GM23338 (cell line): ENCODE data around the gene GDPD2. TPM values are rescaled to one million over a fixed set of nuclear protein-coding genes. Genes with fewer than 3 reads are reported as not detected.

Source experiments
- ATAC-seq: fragments of 200-7000 bp; cut with Tn5 transposase; 3 replicates; pipeline ENCODE4 v1.9.1; 2020
- DNase-seq: peaks from one replicate; pipeline ENCODE4 v3.0.0-alpha.2; 2015; ENCODE audit warnings: low spot score
- H2AFZ ChIP-seq: fragments of 200-600 bp; sonication (generic); 2 replicates; pipeline ENCODE4 v1.8.0; 2016; ENCODE audit warnings: antibody characterized with exemption, mild to moderate bottlenecking, moderate library complexity
- H3F3A ChIP-seq: fragments of 200-600 bp; sonication (generic); replicated peaks from 2 replicates; pipeline ENCODE4 v1.8.0; 2017; ENCODE audit warnings: antibody characterized with exemption, mixed run types, low read depth
- H3K27ac ChIP-seq: fragments of 200-600 bp; sonication (generic); 2 replicates; pipeline ENCODE4 v1.6.1; 2016; ENCODE audit warnings: low read depth
- H3K27me3 ChIP-seq: fragments of 200-600 bp; sonication (generic); 2 replicates; pipeline ENCODE4 v1.8.0; 2016; ENCODE audit warnings: mild to moderate bottlenecking, mixed run types, moderate library complexity; ENCODE audit not compliant: insufficient read depth
- H3K36me3 ChIP-seq: fragments of 200-600 bp; sonication (generic); 2 replicates; pipeline ENCODE4 v1.8.0; 2016; ENCODE audit warnings: mild to moderate bottlenecking; ENCODE audit not compliant: insufficient read depth
- H3K4me1 ChIP-seq: fragments of 200-600 bp; sonication (generic); 2 replicates; pipeline ENCODE4 v1.8.0; 2016; ENCODE audit warnings: mild to moderate bottlenecking, moderate library complexity; ENCODE audit not compliant: insufficient read depth
- H3K4me2 ChIP-seq: fragments of 200-600 bp; sonication (generic); 2 replicates; pipeline ENCODE4 v1.7.1; 2017; ENCODE audit warnings: mixed run types
- H3K4me3 ChIP-seq: fragments of 200-600 bp; sonication (generic); 2 replicates; pipeline ENCODE4 v1.6.1; 2016; ENCODE audit warnings: mixed run types
- H3K79me2 ChIP-seq: fragments of 200-600 bp; sonication (generic); replicated peaks from 2 replicates; pipeline ENCODE4 v1.8.0; 2017; ENCODE audit warnings: mild to moderate bottlenecking; ENCODE audit not compliant: insufficient read depth
- H3K9me2 ChIP-seq: fragments of 200-600 bp; sonication (generic); 2 replicates; pipeline ENCODE4 v1.8.0; 2017; ENCODE audit not compliant: insufficient read depth
- H4K20me1 ChIP-seq: fragments of 200-600 bp; sonication (generic); replicated peaks from 2 replicates; pipeline ENCODE4 v1.8.0; 2017; ENCODE audit warnings: mild to moderate bottlenecking; ENCODE audit not compliant: insufficient read depth
- H3K27ac Mint-ChIP-seq: 2 replicates; pipeline ENCODE4 v1.8.0; 2020; ENCODE audit warnings: inconsistent platforms, mild to moderate bottlenecking, moderate library complexity, mixed read lengths
- H3K27me3 Mint-ChIP-seq: 3 replicates; pipeline ENCODE4 v1.8.0; 2022; ENCODE audit warnings: low read depth, mild to moderate bottlenecking, moderate library complexity, mixed read lengths, inconsistent platforms; ENCODE audit not compliant: insufficient read depth, poor library complexity
- H3K36me3 Mint-ChIP-seq: 3 replicates; pipeline ENCODE4 v1.8.0; 2021; ENCODE audit warnings: low read depth, mild to moderate bottlenecking, inconsistent platforms, moderate library complexity, mixed read lengths
- H3K4me1 Mint-ChIP-seq: 3 replicates; pipeline ENCODE4 v1.8.0; 2020; ENCODE audit warnings: mild to moderate bottlenecking, inconsistent platforms, mixed read lengths
- H3K4me3 Mint-ChIP-seq: 3 replicates; pipeline ENCODE4 v1.8.0; 2021; ENCODE audit warnings: moderate library complexity, mild to moderate bottlenecking, inconsistent platforms, mixed read lengths
- H3K9me3 Mint-ChIP-seq: 3 replicates; pipeline ENCODE4 v1.8.0; 2020; ENCODE audit warnings: moderate library complexity, mild to moderate bottlenecking, inconsistent platforms, mixed read lengths
- CREB1 ChIP-seq: fragments of 250-450 bp; sonication (Bioruptor Pico); IDR thresholded peaks from 2 replicates; pipeline ENCODE4 v1.5.0; 2020; ENCODE audit warnings: low read depth, mild to moderate bottlenecking, moderate library complexity
- CTCF ChIP-seq, 2 experiments: fragments of 200-600 bp in 1 of 2; sonication (generic) in 1 of 2; conservative IDR thresholded peaks; 2 replicates each; pipeline versions ENCODE4 v1.5.1 to v1.6.1; 2016 to 2017; ENCODE audit warnings: antibody characterized with exemption in 2 of 2, low read depth in 2 of 2, mild to moderate bottlenecking in 2 of 2, moderate library complexity in 1 of 2
- EZH2 ChIP-seq: fragments of 200-600 bp; sonication (generic); IDR thresholded peaks from one replicate; pipeline ENCODE4 v1.8.0; 2017; ENCODE audit warnings: antibody characterized with exemption, mild to moderate bottlenecking, low read depth; ENCODE audit not compliant: unreplicated experiment
- JUNB ChIP-seq: IDR thresholded peaks from one replicate; pipeline ENCODE4 v1.6.1; 2016; ENCODE audit warnings: antibody characterized with exemption; ENCODE audit not compliant: unreplicated experiment
- NANOG ChIP-seq: IDR thresholded peaks from 2 replicates; pipeline ENCODE4 v1.6.1; 2016; ENCODE audit warnings: antibody characterized with exemption, borderline replicate concordance
- POLR2AphosphoS5 ChIP-seq: IDR thresholded peaks from 2 replicates; pipeline ENCODE4 v1.6.1; 2016; ENCODE audit warnings: antibody characterized with exemption, low read depth
- REST ChIP-seq: IDR thresholded peaks from one replicate; pipeline ENCODE4 v1.6.1; 2018; ENCODE audit warnings: antibody characterized with exemption; ENCODE audit not compliant: unreplicated experiment
- STAT1 ChIP-seq: IDR thresholded peaks from one replicate; pipeline ENCODE4 v1.6.1; 2016; ENCODE audit warnings: antibody characterized with exemption; ENCODE audit not compliant: unreplicated experiment
- ZNF114 ChIP-seq: fragments of 250-450 bp; sonication (Bioruptor Pico); IDR thresholded peaks from 2 replicates; pipeline ENCODE4 v1.5.0; 2020; ENCODE audit warnings: mild to moderate bottlenecking, moderate library complexity
- ZNF331 ChIP-seq: fragments of 250-450 bp; sonication (Bioruptor Pico); IDR thresholded peaks from 2 replicates; pipeline ENCODE4 v1.5.0; 2020; ENCODE audit warnings: low read depth, mild to moderate bottlenecking, moderate library complexity
- polyA plus RNA-seq: library from polyadenylated mRNA; unstranded; fragments of >200 nt; fragmentation: Nextera tagmentation; extraction: Ambion mirVana; gene quantifications from 2 replicates; pipeline ENCODE4 v1.2.1, GENCODE V29; 2016
- total RNA-seq: library from RNA; depleted of rRNA; stranded (reverse); fragments of >200 nt; shearing (Covaris generic); gene quantifications from 2 replicates; pipeline ENCODE4 v1.2.3, GENCODE V29; 2014
- TF ChIP-seq, protein P1 (sequence below): IDR thresholded peaks from 2 replicates; pipeline ENCODE4 v1.6.1; 2016; ENCODE audit warnings: antibody characterized with exemption

Gene GDPD2
- total and polyA plus RNA-seq, 2 experiments from 2014 or later, result 5.2 to 11.3 TPM

DNA sequence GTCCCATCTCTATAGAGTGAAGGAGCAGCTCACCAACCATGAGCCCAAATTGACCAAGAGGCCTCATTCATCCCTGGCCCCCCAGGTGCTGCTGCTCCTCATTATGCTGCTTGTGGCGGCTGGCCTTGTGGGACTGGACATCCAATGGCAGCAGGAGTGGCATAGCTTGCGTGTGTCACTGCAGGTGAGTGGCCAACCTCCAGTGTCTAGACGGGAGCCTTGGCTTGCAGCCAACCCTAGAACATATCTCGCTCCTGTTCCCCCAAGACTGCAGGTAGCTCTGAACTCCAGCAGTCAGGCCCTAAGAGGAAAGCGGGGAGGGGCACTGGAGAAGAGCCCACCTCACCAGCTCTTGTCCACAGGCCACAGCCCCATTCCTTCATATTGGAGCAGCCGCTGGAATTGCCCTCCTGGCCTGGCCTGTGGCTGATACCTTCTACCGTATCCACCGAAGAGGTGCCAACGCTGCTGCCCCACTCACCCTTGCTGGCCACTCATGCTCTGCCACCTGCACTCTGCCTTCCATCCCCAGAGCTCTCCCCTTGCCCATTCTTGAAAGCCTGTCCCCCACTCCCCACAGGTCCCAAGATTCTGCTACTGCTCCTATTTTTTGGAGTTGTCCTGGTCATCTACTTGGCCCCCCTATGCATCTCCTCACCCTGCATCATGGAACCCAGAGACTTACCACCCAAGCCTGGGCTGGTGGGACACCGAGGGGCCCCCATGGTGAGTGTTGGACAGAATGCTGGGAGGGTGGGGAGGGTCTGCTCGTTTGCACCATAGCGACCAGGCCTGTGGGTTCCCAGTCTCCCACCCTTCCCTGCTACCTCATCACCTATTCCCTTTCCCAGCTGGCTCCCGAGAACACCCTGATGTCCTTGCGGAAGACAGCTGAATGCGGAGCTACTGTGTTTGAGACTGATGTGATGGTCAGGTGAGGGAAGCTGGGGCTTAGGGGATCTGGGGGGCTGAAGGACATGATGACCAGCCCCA lies 3.5 kb downstream of the GDPD2 start (continued):
- TF ChIP-seq, protein P1, sequence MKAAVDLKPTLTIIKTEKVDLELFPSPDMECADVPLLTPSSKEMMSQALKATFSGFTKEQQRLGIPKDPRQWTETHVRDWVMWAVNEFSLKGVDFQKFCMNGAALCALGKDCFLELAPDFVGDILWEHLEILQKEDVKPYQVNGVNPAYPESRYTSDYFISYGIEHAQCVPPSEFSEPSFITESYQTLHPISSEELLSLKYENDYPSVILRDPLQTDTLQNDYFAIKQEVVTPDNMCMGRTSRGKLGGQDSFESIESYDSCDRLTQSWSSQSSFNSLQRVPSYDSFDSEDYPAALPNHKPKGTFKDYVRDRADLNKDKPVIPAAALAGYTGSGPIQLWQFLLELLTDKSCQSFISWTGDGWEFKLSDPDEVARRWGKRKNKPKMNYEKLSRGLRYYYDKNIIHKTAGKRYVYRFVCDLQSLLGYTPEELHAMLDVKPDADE, result no peak
- TF ChIP-seq EZH2 (no peak), REST (no peak), NANOG (no peak), CTCF (conservative IDR thresholded peaks at IDR 0.05; ENCODE audit: low read depth in 2 of 2) (no peak)

- no peak overlapping the region for H3K27ac Mint-ChIP-seq
- no peak for DNase-seq
- Histone ChIP-seq H3F3A (no peaks in the 10 kb centered on the region), H3K36me3 (no peaks in the 10 kb centered on the region), H2AFZ (no peak overlapping the region), H4K20me1 (no peaks in the 10 kb centered on the region), H3K4me1 (peaks cover 9% of the 10 kb centered on the region), H3K4me2 (no peak overlapping the region), H3K9me2 (no peaks in the 10 kb centered on the region), H3K27me3 (no peaks in the 10 kb centered on the region), H3K4me3 (no peak overlapping the region), H3K79me2 (no peaks in the 10 kb centered on the region), H3K27ac (no peak overlapping the region)
- peaks cover 11% of the 10 kb centered on the region; the same call in 2 of the 3 replicates for H3K4me1 Mint-ChIP-seq
- ATAC-seq, result no peak
- peaks cover 3% of the 10 kb centered on the region; the same call in 2 of the 3 replicates for H3K9me3 Mint-ChIP-seq
- H3K36me3 Mint-ChIP-seq, result peaks cover 32% of the 10 kb centered on the region
- no peaks in the 10 kb centered on the region for H3K27me3 Mint-ChIP-seq
- H3K4me3 Mint-ChIP-seq, result no peak overlapping the region
- TF ChIP-seq POLR2AphosphoS5 (no peak), NANOG (no peak), REST (no peak), CREB1 (CRISPR knock-in tag) (no peak), STAT1 (no peak), CTCF (conservative IDR thresholded peaks at IDR 0.05; ENCODE audit: low read depth in 2 of 2) (no peak), ZNF331 (no peak), JUNB (no peak), EZH2 (no peak), ZNF114 (CRISPR knock-in tag) (no peak)
- TF ChIP-seq, protein P1, result no peak
Observed at GRCh38 chrX:70427365-70427764, 4.3 kb downstream of the GDPD2 start.
